Stimulated activated CD8-positive, alpha-beta memory T cell treated with anti-CD3 and anti-CD28 coated beads, Interleukin-15, amount 100 ng/mL, for 48 hours (primary cell): ENCODE data around the gene DENND1A.
"Not testable (repeated sequence)": the region's sequence is repeated elsewhere in the genome, so short reads cannot be mapped to it uniquely, and the experiment has no call there.

ENCODE experiments used
- DNase-seq, 2 donors: peaks; one replicate each; pipeline ENCODE4 v3.0.0-alpha.2; 2020; ENCODE audit warnings: low read depth in 2 of 2

The DENND1A gene

DNA sequence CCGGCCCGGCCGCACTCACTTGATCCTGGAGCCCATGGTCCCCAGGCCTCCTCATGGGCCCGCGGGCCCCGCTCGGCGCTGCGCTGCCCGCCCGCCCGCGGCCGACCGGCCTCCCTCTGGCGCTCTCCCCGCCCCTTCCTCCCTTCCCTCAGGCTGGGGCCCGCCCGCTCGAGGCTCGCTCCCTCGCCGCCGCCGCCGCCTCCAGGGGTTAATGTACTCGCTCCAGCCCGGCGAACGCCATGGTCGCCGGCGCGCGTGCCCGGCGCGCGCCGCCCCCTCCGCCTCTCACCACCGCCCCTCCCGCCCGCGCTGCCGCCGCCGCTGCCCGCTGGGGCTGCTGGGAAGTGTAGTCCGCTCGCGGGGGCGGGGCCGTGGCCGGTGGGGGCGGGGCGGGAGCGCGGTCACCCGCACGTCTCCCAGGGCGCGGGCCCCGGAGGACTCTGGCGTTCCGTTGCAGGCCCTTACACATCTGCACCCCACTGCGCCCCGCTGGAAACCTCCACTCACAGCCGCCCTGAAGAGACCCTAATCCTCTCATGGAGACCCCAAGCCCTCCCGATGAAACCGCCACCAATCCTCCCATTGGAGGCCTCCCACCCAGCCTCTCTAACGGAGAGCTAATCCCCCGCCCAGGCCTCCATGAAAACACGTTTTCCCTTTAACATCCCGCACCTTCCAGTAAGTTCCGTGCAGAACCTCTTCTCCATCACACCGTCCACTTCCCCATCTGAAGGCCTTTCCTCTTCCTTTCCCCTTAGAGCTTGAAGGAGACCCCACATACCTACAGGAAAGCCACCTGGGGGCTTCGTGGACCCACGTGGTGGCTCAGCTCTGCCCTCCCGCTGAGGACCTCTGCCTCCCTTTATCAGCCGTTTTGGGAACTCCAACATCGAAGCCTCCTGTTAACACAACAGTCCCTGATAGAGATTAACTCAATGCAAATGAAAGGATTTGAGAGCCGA lies at the start of gene DENND1A:
TSS of gene DENND1A (minus strand) at position 257 of the 962 bp plus-strand sequence. CDS start at position 36, 221 bp downstream.
- peak; percentile 88 for DNase-seq

GRCh38 chr9:123978981-123979380 lies 49.1 kb upstream of the DENND1A start:
- DNase-seq = no peak

GRCh38 chr9:123976579-123976978 lies 46.7 kb upstream of the DENND1A start:
- DNase-seq = not testable (repeated sequence)

GRCh38 chr9:123975871-123976270 lies 45.9 kb upstream of the DENND1A start:
- no peak for DNase-seq

- DNase-seq = no peak
Measured at GRCh38 chr9:123974471-123974870, 44.5 kb upstream of the DENND1A start.

GRCh38 chr9:123973590-123974223 lies 43.8 kb upstream of the DENND1A start:
- DNase-seq = no peak

- DNase-seq = no peak
Measured at GRCh38 chr9:123972618-123973017, 42.7 kb upstream of the DENND1A start.

- DNase-seq = no peak
Measured at GRCh38 chr9:123967323-123967722, 37.4 kb upstream of the DENND1A start.

GRCh38 chr9:123965801-123966686 lies 36.1 kb upstream of the DENND1A start:
- no peak for DNase-seq

DNA sequence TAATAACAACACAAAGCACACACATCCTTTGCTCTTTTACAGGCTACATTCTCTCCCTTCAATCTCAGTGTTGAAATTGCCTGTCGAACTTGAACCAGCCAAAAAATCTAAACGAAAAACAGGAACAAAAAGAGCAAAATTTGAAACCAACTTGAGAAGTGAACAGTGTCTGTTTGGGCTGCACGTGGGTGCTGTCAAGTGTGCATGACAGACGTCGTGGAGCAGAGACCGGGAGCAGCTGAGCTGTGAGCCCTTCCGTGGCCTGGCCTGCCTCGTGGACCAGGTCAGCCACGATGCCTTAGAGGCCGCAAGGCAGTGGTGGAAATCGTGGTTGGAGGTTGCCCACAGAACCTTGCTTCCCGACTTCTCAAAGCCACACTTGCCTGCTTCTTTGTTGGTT lies 34.8 kb upstream of the DENND1A start:
- DNase-seq = no peak

- no peak for DNase-seq
Measured at GRCh38 chr9:123960965-123961364, 31.0 kb upstream of the DENND1A start.

GRCh38 chr9:123960366-123960765 lies 30.4 kb upstream of the DENND1A start:
- no peak for DNase-seq

GRCh38 chr9:123959787-123960186 lies 29.9 kb upstream of the DENND1A start:
- DNase-seq = no peak

GRCh38 chr9:123957731-123958130 lies 27.8 kb upstream of the DENND1A start:
- DNase-seq = no peak

GRCh38 chr9:123957168-123957721 lies 27.3 kb upstream of the DENND1A start:
- no peak for DNase-seq

- no peak for DNase-seq
Measured at GRCh38 chr9:123955637-123956036, 25.7 kb upstream of the DENND1A start.

DNA sequence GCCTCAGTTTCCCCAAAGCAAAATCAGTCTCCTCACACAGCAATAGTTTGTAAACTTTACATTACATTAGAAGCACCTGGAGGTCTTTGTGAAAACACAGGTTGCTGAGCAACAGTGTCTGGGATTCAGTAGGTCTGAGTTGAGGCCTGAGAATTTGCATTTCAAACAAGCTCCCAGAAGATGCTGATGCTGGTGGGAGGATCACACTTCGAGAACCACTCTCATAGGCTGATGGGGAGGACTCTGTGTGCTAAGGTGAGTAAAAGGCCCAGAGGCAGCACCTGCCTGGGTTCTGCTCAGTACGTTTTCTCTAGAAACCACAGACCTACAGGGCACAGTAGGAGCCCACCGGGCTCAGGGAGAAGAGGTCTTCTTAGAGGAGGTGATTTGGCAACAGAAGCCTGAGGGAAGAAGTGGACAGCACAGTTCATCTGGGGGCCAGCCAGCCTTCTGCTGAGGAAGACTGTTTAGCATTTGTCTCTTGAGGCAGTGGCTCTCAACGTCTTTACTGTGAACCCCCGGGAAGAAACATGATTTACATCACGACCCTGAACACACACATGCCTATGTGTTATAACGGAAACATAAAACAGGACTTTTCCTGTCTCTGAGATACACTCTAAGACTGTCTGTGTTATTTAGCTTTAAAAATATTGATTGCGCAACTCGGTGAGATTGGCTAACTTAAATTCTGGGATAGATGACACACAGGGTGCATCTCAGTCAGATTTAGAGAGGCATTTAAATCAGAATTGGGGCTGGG lies 24.8 kb upstream of the DENND1A start:
- no peak for DNase-seq

- DNase-seq = no peak
Measured at GRCh38 chr9:123952641-123953495, 22.9 kb upstream of the DENND1A start.

DNA sequence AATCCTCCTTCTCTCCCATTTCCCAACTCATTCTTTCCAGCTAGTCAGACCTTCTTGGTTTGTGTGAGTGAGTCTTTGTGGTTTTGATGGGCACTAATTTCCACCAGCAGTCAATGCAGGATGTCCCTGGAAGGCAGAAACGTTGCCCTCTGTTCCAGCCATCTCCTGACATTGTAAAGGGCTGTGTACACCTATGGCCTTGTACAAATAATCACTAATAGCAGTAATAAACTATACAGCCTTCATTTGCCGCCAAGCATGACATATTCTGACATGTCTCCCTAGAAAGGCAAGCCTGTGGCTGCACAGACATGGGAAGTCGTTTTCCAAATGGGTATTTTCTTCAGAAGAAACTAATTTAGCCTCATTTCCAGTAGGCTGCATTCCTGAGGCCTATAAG lies 18.4 kb upstream of the DENND1A start:
- DNase-seq = no peak

DNA sequence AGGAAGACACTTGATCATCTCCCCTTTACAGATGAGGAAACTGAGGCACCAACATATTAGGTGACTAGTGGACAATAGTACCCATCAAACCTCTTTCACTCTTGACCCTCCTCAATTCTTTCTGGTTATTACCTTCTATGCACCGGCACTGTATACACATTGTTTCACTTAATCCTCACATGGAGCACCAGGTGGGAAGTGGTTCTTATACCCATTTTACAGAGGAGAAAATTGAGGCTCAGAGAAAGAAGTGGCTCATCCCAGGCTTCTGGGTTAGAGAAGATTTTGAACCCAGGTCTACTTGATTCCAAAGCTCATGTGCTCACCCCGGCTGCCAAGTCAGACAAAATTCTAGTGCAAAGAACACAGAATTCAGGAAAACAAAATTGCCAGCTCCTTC lies 17.4 kb upstream of the DENND1A start:
- no peak for DNase-seq
